GM18867 (cell line): ENCODE results near the gene LYPLA2.
A peak's percentile ranks its signal among the peaks of the same experiment; 100 is the strongest.
"Not testable (repeated sequence)": the region's sequence is repeated elsewhere in the genome, so short reads cannot be mapped to it uniquely, and the experiment has no call there.

ENCODE experiments used
- ATAC-seq: cut with Tn5 transposase; IDR thresholded peaks from one replicate; pipeline ENCODE4 v1.9.1; 2021; ENCODE audit warnings: mild to moderate bottlenecking, moderate library complexity; ENCODE audit not compliant: unreplicated experiment

LYPLA2 gene

DNA sequence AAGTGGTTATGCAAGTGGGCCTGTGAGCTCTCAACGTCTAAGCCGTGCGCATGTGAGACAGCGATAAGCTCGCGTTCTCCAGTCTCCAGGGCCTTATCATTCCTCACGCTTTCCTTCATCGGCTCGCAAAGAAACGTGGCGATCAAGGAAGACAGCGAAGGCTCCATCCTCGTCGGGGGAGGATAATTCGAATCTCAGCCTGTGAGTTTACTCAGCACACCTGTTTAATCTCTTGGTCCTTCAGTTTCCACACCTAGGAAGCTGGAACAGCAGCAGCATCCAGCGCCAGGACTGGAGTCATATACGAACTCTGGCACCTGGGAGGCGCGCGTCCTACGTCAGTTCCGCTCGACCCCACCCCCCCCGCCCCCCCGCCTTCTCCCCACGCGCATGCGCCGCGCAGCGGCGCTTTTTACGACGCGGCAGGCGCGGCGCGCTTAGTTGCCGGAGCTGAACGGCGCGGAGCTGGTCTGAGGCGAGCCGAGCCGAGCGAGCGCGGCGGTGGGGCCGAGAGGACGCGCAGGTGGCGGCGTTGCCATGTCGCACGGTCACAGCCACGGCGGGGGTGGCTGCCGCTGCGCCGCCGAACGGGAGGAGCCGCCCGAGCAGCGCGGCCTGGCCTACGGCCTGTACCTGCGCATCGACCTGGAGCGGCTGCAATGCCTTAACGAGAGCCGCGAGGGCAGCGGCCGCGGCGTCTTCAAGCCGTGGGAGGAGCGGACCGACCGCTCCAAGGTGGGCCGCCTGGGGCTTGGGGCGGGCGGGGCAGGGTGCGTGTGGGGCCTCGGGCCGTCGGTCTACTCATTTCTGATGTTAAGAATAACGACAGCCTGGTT lies 12.7 kb upstream of the LYPLA2 start, which contains the start of gene PITHD1:
Gene PITHD1, plus strand, starts transcription at position 440 of the 836 bp plus-strand sequence. Its CDS starts 98 bp downstream, at position 538.
- peak; percentile 80 for ATAC-seq

DNA sequence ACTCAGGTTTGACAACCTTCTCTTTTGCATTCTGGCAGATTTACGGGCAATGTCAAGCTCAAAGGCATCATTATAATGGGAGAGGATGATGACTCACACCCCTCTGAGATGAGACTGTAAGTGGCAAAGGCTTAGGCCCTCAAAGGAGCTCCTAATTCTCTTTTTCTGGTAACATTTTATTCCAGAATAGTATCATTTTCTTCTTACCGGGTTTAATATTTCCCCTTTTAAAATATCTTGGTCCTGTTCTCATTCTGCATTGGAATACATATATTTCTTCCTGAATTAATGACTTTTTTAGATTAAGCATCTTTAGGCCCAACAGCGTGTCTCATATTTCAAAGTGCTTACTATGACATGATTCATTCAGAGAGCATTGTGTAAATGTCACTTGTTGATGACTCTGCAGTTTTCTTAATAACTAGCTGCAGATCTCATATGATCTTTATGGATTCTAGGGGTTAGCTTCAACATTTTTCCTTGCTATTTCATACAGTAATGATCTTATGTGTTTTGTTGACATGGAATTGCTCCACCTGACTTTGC lies 11.0 kb upstream of the LYPLA2 start:
- no peak for ATAC-seq

DNA sequence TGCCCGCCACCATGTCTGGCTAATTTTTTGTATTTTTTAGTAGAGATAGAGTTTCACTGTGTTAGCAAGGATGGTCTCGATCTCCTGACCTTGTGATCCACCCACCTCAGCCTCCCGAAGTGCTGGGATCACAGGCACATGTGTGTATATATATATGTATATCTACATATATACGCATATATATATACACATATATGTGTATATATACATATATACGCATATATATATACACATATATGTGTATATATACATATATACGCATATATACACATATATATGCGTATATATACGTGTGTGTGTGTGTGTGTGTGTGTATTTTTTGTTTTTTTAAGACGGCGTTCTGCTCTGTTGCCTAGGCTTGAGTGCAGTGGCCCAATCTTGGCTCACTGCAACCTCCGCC lies 7.8 kb upstream of the LYPLA2 start:
- ATAC-seq, result not testable (repeated sequence)

DNA sequence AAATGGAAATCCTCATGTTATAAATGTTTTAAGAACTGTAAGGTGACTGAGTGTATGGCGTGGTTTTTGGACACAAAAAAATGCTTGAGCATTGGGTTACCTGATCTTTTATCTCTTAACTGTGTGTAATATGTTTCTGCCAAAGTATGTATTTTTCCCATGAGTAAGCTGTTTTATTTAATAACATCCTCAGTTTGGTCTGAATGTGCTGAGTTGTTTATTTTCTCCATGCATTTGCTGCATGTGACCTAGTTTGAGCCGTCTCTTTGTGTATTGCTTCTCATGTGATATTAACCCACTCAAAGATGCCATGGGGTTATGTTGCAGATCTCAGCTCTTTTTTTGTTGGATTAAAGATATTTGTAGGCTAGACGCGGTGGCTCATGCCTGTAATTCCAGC lies 6.1 kb upstream of the LYPLA2 start:
- ATAC-seq, result no peak

DNA sequence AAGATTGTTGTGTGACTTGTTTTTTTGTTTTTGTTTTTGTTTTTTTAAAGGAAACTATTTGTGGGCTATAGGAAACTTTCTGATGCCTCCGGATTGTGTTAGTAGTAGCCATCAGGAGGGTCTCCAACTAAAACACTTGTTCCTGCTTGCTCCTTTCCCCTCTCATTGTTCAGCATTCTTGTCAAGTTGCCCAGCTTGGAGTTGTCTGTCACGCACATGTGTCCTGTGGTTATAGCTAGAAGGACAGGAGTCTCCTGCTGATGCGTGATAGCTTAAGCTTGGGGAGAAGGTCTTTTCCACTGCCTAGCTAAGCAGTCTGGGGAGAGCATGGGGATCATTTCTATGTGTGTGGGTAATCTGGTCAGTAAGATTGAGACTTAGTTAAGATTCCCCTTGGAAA lies 3.2 kb upstream of the LYPLA2 start:
- ATAC-seq, result no peak

DNA sequence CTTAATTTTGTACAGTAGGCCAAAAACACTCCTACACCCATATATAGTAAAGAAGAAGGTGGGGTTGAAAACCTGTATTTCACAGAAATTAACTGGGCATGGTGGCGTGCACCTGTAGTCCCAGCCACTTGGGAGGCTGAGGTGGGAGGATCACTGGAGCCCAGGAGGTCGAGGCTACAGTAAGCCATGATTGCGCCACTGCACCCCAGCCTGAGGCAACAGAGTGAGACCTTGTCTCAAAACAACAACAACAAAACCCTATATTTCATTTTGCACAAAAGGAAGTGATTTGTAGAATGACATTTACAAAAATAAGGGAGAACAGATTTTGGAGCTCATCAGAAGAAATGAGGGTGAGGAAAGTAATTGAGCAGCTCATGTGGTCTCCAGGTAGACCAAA lies 2.2 kb upstream of the LYPLA2 start:
- ATAC-seq, result no peak

DNA sequence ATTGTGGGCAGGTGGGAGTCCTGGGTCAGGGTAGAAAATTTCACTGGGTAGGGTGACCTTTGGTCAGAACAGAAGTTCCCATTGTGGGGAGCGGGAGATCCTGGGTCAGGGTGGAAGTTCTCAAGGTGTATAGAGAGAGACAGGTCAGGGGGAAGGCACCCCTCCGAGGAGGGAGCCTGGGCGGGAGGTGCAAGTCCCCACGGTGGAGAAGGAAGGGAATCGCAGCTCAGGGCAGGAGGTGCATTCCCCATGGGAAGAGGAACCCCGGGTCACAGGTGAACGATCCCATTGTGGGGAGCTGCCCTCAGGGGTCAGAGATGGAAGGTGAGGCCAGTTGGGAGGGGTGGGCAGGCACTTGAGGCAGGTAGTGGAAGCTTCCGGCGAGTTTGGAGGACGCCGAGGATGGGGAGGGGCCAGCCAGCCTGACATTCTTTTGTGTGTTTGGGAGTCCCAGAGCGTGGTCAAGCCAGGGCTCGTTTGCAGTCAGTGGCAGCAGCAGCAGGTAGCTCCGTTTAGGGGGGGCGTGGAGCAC lies 637 bp downstream of the LYPLA2 start:
- ATAC-seq, result no peak

DNA sequence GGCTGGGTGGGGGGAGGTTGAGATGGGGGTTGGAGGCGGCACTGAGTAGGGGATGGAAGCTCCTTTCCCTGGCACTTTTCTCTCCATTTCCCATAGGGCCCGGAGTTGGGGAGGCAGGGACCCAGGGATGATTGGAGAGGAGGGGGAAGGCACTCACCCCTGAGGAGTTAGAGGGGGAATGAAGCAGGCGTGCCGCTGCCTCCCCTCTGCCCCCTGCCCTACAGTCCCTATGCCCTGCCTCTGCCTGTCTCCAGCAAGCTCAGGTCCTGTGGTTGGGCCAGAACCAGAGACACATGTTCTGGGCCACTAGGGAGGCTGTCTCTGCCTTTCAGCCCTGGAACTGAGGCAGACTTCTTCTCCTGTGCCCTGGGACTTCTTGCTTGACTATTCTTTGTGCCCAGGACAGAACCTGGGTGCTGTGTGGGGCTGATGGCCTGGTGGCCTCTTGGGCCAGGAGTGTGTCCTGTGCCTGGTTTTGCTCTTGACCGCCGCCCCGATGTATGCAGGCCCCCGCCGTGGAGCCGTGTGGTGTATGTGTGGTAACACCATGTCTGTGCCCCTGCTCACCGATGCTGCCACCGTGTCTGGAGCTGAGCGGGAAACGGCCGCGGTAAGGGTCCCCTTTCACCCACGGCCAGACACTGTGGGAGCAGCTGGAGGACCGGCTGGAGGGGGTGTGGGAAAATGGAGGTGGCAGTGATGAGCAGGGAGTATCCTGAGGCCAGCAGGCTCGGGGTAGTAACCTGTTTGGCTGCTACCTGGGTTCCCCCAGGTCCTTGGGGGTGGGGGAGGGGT lies 1.4 kb downstream of the LYPLA2 start:
- no peak for ATAC-seq

DNA sequence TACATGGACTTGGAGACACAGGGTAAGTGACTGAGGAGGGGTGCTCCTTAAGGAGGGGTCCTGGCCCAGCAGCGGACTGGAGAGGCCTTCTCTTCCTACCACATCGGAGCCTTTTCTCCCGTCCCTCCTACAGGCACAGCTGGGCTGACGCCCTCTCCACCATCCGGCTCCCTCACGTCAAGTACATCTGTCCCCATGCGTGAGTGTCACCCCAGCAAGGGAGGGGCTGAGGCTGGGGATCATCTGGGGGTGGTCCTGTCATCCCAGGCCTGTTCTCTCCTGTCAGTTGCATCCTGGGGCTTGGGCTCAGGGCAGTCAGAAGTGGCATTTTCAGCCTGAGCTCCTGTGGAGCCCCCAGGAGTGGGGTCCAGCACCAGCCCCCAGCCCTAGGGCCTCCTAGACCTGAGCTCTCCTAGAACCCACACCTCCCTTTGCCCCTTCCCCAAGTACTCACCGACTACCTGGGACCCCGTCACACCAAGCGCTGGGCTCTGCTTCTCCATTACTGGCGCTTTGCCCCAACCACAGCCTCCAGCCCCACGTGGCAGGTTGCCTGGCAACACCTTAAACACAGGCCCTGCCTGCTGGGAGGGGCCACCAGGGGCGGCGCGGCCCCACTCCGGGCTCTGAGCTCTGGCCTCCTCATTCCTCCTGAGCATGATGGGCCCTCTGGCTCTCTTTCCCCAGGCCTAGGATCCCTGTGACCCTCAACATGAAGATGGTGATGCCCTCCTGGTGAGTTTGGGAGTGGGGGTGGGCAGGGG lies 2.3 kb downstream of the LYPLA2 start:
- no peak for ATAC-seq

DNA sequence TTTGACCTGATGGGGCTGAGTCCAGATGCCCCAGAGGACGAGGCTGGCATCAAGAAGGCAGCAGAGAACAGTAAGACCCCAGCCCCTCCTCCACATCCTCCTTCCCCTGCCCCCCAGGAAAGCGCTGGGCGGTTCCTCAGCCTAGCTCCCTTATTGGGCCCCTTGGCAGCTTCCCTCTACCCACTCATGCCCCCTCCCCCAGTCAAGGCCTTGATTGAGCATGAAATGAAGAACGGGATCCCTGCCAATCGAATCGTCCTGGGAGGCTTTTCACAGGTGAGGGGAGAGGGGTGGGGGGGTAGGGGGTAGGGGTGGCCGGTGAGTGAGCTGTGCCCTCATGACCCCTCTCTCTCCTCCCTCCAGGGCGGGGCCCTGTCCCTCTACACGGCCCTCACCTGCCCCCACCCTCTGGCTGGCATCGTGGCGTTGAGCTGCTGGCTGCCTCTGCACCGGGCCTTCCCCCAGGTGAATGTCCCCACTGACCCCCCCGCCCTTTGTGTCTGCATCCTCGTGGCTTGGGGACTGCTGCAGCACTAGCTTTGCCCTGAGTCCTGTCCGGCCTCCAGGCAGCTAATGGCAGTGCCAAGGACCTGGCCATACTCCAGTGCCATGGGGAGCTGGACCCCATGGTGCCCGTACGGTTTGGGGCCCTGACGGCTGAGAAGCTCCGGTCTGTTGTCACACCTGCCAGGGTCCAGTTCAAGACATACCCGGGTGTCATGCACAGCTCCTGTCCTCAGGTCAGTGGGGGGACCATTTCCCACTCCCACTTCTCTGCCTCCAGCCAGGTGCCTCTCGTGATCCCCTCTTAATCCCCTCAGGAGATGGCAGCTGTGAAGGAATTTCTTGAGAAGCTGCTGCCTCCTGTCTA lies 3.2 kb downstream of the LYPLA2 start:
- no peak for ATAC-seq

DNA sequence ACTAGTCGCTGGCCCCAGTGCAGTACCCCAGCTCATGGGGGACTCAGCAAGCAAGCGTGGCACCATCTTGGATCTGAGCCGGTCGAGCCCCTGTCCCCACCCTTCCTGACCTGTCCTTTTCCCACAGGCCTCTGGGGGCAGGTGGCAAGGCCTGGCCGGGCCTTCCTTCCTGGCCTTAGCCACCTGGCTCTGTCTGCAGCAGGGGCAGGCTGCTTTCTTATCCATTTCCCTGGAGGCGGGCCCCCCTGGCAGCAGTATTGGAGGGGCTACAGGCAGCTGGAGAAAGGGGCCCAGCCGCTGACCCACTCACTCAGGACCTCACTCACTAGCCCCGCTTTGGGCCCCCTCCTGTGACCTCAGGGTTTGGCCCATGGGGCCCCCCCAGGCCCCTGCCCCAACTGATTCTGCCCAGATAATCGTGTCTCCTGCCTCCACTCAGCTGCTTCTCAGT lies 3.8 kb downstream of the LYPLA2 start:
- ATAC-seq, result not testable (repeated sequence)

DNA sequence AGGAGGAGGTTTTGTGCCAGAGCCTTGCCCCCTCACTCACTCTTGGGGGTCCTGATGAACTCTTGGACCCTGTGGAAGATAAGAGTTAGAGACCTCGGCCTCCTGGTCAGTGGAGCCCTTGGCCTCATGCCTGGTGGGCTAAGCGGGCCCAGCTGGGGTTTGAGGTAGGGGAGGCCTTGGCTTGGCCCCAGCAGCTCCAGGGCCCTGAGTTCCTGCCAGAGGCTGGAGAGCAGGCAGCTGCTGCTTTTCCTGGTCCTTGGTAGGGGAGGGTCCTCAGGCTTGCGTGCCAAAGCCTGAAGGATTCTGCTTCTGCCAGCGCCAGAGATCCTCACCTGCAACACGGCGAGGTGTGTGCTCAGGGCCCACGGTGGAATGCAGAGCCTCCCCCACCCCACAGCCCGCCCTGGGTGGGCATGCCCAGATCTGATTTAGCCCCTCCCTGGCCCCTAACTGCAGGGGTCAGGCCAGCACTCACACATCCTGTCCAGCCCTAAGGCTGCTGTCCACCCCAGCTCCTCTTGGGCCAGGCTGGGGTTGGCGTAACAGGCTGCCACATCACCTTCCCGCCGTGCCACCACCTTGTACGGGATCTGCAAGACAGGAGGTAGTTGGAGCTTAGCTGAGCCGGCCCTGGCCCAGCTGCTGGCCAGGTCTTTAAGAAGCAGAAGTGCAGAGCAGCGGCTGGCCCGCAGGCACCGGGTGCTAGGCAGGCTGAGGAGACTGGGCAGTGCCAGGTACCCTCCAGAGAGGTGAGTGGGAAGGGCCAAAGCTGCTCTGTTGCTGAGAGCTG lies 4.9 kb downstream of the LYPLA2 start:
- no peak for ATAC-seq

DNA sequence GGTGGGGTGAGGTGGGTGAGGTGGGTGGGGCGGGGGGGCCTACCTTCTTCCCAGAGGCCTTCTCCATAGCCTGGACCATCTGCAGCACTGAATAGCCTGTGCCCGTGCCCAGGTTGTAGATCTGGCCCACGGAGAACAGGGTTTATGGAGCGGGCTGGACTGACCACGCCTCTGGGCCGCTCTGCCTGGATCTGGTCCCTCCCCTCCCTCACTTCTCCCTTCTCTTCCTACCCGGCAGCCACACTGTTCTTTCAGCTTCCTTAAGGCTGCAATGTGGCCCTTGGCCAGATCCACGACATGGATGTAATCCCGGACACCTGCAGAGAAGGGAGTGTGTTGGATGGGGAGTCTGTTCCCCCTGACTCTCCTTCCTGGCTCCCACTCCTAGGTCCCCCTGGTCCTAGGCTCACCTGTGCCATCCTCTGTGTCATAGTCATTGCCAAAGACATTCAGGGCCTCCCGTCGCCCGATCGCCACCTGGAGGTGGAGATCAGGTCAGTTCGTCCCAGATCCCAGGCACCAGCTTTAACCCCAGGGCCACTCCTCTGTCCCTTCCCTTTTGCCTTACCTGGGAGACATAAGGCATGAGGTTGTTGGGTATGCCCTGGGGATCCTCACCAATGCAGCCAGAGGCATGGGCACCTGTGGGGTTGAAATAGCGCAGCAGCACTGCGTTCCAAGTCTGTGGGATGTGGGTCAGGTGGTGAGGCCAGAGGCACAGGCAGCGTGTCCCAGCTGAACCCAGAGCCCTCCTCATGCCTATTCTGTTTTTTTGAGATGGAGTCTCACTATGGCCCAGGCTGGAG lies 5.7 kb downstream of the LYPLA2 start:
- ATAC-seq, result no peak

DNA sequence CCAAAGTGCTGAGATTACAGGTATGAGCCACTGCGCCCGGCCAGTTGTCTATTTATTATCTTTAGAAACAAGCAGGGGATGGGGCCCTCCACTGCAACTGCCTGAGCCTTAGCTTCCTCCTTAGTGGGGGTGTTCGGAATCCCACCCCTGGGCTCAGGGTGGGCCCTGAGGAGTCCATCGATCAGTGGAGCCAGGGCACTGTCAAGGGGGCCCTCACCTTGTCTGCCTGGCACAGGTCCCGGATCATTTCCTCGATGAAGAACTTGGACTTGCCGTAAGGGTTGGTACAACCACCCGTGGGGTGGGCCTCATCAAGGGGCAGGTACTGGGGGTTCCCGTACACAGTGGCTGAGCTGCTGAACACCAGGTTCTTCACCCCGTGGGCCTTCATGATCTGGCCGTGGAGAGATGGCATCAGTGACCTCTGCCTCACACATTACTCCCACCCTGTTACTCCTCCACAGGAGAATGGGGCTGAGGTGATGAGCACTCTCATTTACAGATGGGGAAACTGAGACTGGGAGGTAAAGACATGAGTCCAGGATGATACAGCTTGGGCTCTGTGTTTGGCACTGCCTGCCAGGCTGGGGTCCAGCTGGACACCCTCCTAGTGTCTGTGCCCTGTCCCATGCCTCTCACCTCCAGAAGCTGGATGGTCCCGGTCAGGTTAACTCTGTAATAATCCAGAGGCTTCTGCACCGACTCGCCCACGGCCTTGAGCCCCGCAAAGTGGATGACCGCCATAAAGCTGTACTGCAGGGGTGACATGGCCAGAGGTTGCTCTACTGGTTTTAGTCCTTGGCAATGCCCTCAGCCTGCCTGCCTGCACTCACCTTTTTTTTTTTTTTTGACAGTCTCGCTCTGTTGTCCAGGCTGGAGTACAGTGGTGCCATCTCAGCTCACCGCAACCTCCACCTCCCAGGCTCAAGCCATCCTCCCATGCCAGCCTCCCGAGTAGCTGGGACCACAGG lies 6.8 kb downstream of the LYPLA2 start:
- ATAC-seq, result no peak

DNA sequence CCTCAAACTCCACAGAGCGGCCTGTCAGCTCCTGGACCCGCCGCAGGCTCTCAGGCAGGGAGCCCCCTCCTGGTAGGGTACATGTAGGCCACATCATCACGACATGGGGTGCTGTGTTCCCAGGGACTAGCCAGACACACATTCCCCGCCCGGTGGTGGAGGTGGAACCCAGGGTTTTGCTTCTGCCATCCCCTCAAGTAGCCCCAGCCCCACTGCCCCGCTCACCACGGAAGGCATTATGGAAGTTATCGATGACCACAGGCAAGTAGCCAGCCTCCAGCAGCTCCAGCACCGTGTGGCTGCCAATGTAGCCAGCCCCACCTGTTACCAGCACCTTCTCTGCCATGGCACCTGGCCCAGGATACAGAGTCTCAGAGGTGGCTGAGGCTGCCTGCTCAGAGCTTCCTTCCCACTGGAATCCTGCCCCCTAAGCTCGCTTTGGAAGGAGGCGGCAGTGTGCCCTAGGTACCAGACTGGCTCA lies 7.8 kb downstream of the LYPLA2 start:
- ATAC-seq, result no peak

DNA sequence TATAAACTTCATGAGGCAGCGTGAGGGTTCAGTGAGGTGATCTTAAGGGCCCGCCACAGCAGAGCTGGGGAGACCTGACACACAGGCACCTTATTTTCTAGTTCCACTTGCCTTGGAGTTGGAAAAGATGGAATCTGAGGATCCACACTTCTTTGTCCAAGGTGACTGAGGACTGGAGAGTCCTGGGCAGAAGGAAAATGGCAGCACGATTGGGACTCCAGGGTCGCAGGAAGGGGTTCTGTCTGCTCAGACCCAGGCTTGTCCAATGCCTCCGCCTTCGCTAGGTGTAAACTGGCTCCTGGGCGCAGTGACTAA lies 8.3 kb downstream of the LYPLA2 start:
- no peak for ATAC-seq
